Right lung (tissue), 10 donors: ENCODE data around the gene SFRP4. TPM values are rescaled to one million over a fixed set of nuclear protein-coding genes. Genes with fewer than 3 reads are reported as not detected.
"Not testable (repeated sequence)": the region's sequence is repeated elsewhere in the genome, so short reads cannot be mapped to it uniquely, and the experiment has no call there.

Source experiments
- DNase-seq, 2 donors: peaks; one replicate each; pipeline ENCODE4 v3.0.0-alpha.2; 2013
- long read RNA-seq, 8 donors: transcript quantifications; one replicate each; lab custom pipeline, GENCODE V29; 2026
- polyA plus RNA-seq, 5 donors: library from polyadenylated mRNA; unstranded; fragments of 120-200 nt; gene quantifications; one replicate each; pipeline versions ENCODE4 v1.2.1 to v1.2.3, GENCODE V29; 2013; ENCODE audit warnings: inconsistent platforms in 1 of 5, low replicate concordance in 1 of 5; ENCODE audit not compliant: insufficient read length in 5 of 5, insufficient read depth in 1 of 5

The SFRP4 gene
- polyA plus RNA-seq: 1 to 10 TPM in 3 of 5 donors, under 1 TPM in 2; 0.54 to 2.5 (median 1.3) TPM
- long read RNA-seq, donor 1, partial matches to known transcripts: 0 of 1 reads
- long read RNA-seq, donor 1, other reads (novel, unspliced or antisense): 0 of 1 reads
- long read RNA-seq, donor 2, partial matches to known transcripts: 0 of 1 reads
- long read RNA-seq, donor 2, other reads (novel, unspliced or antisense): 0 of 1 reads
- long read RNA-seq, donor 3, partial matches to known transcripts: 14 of 14 reads
- long read RNA-seq, donor 3, other reads (novel, unspliced or antisense): 0 of 14 reads
- long read RNA-seq, donor 4: 0 reads
- long read RNA-seq, donor 5: 0 reads
- long read RNA-seq, donor 6, partial matches to known transcripts: 0 of 1 reads
- long read RNA-seq, donor 6, other reads (novel, unspliced or antisense): 0 of 1 reads
- long read RNA-seq, donor 7: 0 reads
- long read RNA-seq, donor 8, partial matches to known transcripts: 0 of 1 reads
- long read RNA-seq, donor 8, other reads (novel, unspliced or antisense): 0 of 1 reads

DNA sequence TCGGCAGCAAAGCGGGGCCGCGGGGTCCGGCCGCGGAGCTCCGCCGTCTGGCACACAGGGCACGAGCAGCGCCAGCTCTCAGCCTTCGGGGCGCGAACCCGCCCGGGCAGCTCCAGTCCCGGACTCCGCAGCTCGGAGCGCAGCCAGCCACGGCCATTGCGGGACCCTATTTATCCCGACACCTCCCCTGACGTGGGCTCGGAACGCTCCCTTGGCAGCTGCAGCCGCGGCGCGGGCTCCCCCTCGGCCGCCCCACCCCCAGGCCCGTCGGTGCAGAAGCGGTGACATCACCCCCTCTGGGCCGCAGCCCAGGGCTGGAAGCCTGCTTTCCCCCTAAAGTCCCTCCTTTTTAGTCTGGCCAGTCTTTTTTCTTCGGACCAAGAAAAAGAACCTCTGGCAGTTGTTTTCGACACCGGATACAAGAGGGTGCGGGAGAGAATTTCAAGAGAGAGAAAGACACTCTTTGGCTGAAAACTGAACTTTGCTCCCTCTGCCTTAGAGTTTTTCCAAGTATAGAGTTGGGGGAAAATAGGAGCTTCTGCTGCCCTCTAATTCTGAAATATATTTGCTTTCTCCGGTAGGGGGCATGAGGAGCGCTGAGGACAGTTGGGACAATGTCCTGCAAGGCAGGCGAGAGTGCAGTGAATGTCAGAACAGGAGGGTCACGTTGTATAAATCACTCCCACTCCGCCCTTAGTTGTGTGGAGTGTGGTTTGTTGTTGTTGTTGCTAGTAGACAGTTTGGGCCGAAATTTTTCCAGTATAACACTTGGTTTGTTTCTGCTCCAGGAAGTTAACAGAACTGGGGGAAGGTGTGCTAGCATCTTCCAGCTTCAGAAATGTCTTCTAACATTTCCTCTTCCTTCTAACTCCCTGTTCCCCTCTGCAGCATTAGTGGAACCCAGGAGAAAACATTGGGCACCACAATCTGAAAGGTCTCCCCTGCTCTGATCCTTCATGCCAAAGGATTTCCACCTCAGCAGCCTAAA is at the start of gene SFRP4:
Gene SFRP4 (minus strand): TSS at position 145 of the 988 bp plus-strand sequence. CDS start 280 bp downstream, outside the sequence.
- DNase-seq: peak; percentile 75 to 80

DNA sequence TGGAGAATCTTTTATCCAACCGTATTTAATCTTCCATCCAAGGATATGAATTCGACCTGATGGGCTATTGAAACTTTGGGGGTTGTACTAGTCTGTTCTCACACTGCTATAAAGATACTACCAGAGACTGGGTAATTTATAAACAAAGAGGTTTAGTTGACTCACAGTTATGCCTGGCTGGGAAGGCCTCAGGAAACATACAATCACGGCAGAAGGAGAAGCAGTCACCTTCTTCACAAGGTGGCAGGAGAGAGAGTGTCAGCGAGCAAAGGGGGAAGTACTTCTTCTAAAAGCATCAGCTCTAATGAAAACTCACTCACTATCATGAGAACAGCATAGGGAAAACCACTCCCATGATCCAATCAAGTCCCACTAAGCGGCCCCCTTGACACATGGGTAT is 47.6 kb upstream of the SFRP4 start:
- no peak for DNase-seq

DNA sequence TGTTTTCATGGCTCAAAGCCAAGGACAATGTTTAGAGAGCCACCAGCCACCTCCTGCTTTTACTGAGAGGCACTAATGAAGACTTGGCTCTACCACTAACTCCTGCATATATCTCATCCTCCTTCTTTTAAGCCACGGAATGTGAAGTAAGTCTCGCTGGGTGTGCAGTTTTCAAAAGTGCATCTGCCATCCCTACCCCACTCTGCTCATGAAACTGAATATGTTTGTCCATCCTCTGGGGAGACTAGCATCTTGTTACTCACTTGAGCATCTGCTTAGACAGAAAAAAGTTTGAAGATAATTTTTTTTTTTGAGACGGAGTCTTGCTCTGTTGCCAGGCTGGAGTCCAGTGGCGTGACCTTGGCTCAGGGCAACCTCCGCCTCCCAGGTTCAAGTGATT is 44.6 kb upstream of the SFRP4 start:
- no peak for DNase-seq

DNA sequence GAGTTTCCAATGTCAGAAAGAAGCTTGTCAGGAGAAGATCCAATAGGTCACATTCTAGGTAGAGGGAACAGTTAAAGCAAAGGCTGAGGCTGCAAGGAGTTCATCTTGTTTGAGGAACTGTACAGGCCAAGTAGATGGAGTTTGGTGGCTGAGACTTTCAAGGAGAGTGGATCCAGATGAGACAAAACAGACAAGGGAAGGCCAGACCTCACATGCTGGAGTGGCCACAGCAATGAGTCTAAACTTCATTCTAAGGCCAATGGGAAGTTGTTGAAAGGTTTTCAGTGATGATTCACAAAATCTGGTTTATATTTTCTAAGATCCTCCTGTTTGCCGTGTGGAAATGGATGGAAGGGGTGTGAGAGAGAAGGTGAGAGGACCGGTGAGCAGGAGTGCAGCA is 43.9 kb upstream of the SFRP4 start:
- DNase-seq: no peak

DNA sequence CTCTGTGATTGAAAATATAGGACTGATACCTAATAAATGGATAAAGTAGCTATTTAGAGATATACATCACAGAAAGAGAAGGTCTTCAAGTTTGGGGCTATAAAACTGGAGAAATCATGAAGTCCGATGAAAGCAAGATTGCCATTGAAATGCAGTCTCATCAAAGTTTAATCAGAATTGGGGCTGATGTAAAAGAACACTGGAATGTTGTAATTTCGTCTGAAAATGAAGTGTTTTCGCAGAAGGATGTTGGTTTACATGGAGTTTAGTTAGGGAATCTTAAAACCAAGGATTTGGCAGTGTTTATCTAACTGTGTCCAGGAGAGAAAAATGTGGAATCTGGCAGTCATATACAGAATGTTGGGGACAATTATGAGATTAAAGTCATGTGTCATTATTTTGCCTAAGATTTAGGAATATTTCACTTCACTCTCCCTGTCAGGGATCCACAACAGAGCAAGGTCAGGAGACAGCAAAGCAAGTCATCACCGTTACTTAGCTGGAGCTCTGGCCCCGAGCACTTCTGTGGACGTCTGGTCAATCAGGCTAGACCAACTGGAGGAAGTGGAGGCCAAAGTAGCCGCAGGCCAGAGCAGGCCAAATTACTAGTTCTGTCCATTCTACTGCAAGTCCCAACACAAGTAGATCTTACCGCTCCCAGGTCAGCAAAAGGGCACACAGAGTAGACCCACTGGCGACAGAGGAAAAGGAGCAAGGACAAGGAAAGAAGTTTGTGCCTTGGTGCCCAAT is 40.8 kb upstream of the SFRP4 start:
- peak in 1 of 2 donors; percentile 6 for DNase-seq

DNA sequence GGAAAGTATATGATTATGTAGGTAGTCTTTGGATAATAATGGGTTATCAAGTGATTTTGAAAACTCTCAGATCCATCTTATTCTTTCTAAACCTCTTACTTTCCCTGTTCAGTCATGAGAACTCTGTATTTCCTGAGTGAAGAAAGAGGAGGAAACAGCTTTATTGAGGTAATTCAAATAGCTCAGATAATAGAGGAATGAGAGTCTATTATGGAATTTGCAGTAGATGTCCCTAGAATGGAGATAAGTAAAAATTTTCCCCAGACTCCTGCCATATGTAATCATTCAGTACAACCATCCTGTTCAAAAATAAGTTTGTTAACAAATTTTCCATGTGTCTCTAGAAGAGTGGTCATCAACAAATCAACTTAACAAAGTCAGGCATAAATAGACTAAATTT is 40.2 kb upstream of the SFRP4 start:
- no peak for DNase-seq

DNA sequence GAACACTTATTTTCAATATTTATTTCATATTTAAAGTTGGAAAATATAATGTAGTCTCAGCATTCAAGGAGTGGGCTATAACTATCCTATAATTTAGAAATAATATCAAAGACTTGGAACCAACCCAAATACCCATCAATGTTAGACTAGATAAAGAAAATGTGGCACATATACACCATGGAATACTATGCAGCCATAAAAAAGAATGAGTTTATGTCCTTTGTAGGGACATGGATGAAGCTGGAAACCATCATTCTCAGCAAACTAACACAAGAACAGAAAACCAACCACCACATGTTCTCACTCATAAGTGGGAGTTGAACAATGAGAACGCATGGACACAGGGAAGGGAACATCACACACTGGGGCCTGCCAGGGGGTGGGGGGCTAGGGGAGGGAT is 37.6 kb upstream of the SFRP4 start:
- not testable (repeated sequence) for DNase-seq

DNA sequence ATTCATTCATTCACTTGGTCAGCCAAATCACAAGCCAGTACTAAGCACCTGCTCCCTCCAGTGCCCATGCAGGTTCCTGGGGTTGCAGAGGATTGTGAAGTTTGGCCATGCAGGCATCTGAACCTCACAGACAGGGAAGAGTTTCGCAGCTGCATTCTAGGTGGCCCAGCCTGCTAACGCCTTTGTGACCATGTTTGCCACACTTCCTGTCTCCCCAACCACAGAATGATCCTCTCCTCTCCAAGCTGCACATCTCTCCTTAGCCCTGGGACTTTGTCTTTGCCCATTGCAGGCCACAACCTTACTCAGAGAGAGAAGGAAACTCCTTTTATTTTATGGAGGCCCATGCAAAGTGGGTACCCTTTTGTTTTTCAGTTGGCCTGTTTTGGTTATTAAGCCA is 35.6 kb upstream of the SFRP4 start:
- no peak for DNase-seq

DNA sequence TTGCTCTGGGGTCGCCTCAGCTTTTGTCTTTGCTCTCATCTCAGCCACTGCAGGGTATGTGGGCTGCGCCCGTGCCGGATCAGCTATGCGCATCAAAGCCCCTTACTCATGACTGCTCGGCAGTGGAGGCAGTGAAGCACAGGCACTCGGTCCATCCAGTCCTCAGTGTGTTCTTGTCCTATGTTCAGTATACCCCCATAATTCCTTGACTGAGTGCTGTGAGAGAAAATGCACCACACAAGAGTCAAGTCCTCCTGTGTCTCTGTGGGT is 31.3 kb upstream of the SFRP4 start:
- DNase-seq: no peak

DNA sequence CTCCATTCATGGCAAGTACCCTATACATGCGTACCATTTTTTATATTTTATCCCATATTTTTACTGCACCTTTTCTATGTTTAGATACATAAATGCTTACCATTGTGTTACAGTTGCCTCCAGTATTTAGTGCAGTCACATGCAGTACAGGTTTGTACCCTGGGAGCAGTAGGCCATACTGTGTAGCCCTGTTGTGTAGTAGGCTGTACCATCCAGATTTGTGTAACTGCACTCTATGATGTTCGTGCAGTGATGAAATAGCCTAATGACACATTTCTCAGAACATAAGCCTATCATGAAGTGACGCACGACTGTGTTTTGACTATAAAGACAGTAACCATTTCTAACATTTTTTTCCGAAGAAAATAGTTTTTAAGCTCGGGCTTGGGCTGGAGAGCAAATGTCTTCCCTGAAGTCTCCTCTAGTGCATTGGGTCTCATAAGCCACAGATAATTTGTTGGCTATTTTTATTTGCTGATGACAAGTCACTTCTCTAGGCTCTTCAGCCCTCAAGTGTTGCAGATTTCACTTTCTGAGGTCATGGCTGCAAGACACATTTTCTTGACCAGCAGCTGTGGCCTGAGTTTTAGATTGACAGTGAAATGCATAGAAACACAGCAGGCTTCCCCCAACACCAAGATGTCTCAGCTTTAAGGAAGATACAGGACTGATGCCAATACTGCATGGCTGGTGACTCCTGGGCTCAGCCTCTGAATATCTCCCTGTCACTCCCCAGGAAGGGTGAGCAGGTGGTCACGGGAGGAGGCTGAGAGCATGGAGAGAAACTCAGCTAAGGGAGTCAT is 30.7 kb upstream of the SFRP4 start:
- DNase-seq: no peak

DNA sequence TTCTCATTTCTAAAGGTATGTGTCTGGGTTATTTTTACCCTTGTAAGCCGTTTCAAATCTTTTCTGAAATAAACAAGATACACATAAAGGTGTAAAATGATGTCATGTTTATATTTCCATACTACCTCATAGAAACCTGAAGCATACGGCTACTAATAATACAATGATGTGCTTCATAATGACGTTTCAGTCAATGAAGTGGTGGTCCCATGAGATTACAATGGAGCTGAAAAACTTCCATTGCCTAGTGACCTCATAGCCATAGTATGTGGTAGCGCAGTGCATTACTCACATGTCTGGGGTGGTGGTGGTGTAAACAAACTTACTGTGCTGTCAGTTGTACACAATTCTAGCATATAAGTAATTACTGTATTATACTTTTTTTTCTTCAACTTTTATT is 28.7 kb upstream of the SFRP4 start:
- DNase-seq: no peak

DNA sequence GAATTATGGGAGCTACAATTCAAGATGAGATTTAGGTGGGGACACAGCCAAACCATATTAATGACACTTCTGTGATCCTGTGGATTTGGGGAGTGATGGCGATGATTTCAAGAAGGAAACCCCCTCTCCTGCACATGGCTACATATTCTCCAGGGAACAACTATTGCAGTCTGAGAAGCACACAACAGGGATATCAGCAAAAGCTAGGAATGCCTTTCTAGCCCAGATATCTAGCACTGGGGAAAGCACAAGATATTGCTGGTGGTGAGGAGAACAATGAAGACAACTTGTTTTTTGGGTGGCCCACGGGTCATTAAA is 28.1 kb upstream of the SFRP4 start:
- DNase-seq: no peak

DNA sequence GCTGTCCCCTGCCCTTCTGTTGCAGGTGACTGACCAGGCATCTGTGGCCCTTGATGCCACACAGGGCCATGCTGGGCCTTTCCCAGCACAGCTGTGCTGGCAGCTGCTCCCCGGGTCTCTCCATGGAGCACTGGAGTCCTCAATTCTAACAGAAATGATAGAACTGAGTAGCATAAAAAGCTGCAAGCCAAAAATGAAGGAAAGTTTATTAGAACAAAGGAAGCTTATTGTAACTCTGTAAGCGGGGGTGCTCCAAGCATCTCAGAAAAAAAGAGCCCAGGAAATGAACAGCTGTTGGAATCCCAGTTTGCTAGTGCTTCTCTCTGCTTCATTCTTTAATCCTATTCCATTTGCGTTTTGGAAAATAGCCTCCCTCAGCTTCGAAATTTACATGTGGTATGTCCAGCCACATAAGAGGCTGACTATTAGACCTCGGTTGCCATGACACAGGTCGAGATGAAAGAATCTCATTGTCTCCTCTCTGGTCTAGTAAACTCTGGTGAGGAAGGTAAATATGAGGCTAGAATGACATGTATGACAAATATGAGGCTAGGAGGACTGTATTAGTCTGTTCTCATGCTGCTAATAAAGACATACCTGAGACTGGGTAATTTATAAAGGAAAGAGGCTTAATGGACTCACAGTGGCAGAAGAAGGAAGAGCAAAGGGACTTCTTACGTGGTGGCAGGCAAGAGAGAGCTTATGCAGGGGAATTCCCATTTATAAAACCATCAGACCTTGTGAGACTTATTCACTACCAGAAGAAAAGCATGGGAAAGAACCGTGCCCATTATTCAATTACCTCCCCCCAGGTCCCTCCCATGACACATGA is 27.5 kb upstream of the SFRP4 start:
- no peak for DNase-seq

DNA sequence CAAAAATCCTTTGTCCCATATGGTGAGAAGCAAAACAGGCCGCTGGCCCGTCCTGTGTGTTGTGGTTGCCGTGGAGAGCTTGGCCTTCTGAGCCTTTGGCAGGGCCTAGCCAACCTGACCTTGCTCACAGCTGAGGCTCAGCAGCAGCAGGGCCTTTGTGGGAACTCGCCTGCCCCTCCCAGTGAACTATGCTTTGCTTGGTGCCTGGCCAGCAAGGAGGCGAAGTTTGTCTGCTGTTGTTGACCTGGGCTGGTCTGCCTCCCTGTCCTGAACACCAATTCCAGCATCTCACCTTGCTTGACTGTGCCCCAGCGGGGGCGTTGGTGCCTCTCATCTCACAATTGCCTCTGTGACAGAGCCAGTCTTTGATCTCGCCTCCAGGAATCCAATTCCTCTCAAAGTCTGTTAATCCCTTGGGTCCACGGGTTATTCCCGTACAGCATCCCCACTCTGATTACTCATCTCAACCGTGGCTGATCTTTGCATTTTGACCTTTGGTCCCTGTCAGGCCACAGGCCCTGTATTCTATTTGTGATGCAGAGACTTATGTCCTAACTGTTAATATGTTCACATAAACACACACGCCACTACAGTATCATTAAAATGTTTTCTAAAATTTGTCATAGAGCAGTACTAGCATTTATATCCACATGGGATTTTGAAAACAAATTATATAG is 26.5 kb upstream of the SFRP4 start:
- DNase-seq: no peak

DNA sequence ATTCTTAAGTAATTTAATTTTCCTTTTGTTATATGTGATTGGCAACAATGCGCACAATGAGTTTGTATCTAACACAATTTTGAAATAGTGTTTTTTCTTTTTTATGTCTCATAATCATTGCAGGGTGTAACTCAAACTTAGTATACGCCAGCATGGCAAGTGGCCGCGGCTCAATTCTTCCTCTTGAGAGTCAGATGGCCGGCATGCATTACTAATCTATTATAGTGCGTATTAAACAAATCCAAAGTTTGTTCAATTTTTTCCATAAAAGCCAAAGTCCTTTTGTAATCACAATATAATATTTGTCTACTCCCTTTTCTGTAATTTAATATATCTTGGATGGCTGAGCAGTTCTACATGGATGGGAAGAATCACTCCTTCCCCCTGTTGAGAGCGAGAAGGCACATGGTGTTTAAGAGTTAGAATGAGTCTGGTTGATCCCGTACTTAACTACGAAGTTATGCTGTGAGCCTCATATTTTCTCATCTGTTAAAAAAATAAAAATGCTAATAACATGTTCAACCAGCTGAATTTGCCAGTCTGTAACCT is 16.5 kb upstream of the SFRP4 start:
- DNase-seq: no peak

DNA sequence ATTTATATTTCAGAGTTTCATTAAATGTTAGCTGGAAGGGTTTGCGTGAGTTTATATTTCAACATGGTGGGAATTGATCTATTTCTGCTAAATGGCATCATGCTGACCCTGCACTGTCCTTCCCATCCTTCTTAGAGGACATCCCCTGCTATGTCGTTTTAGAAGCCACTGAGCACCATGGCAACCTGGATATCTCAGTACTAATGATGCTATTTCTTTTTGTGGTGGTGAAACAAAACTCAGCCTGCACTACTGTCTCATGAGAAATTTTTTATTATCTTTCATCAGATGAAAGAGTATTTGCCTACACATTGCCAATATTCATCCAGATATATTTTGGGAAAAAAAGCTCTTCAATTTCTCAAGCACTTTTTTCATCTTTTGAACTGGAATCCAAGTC is 15.9 kb upstream of the SFRP4 start:
- no peak for DNase-seq

DNA sequence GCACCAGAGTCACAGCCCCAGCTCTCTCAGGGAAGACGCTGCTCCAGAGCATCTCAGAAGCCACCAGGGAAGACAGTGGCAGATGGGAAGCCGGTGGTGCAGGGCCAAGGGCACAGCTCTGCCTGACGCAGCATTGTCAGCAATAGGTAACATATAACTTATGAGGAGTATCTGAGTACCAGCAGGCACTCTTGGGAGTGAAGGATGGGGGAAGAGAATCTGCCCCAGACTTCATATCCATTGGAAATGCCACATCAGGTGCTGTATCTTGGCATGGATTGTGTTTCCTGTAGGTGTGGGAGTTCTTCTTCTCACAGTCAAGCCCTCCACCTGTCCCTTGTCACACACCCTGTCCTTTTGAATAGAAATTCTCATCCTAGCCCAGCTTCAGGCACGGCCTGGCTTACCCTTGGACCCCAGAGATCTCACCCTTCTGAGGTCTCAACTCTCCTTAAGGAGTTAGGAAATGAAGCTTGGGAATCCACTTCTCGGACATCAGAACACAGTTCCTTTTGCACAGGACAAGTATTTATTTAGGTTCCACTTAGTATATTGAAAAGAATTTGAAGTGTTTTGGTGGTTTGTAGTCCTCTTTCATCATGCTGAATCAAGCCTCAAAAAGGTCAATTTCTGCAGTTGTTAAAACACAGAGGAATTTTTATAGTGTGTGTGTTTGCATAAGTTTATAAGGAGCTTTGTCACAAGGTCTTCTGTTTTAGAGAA is 13.8 kb upstream of the SFRP4 start:
- no peak for DNase-seq

DNA sequence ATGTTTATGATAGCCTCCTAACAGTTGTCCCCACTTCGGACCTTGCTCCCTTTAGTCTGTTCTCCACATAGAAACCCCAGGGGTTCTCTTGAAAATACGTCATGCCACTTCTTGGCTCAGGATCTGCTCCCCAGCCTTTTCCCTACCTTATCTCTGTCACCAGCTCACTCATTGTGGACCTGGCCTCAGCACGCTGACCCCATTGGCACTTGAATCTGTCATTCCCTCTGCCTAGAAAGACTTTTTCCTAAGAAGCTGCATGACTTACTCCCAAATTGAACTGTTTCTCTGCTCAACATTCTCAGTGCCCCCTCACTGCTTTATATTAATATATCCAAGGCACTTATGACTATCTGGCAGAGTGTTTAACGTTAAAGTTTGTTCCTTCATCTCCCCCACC is 12.3 kb upstream of the SFRP4 start:
- DNase-seq: no peak
